ENCODE measurements around the gene DMD. TPM values are rescaled to one million over a fixed set of nuclear protein-coding genes. Genes with fewer than 3 reads are reported as not detected.

The DMD gene
- total RNA-seq, 2 experiments from 2014 or later = 0.20 to 0.47 TPM

DNA sequence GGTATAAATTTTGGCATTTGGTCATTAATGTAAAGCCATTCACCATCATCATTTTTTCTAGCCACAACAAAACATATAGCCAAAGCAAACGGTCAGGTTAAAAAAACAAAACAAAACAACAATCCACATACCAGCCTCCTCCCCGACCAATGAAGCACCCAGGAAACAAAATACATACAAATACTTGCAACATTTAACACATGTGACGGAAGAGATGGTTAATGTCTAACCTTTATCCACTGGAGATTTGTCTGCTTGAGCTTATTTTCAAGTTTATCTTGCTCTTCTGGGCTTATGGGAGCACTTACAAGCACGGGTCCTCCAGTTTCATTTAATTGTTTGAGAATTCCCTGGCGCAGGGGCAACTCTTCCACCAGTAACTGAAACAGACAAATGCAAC lies 1282.0 kb downstream of the DMD start:
- DNase-seq (no peak), ATAC-seq (ENCODE audit: poor library complexity) (no peak)
- POLR2A ChIA-PET = no interaction called here
- Mint-ChIP-seq H3K36me3 (ENCODE audit: low read depth) (no peaks in the 10 kb centered on the region), H3K27me3 (no peaks in the 10 kb centered on the region), H3K4me3 (no peak overlapping the region), H3K4me1 (ENCODE audit: low read depth) (no peaks in the 10 kb centered on the region), H3K9me3 (no peaks in the 10 kb centered on the region), H3K27ac (no peak overlapping the region)
- intact Hi-C loops (cut with DNase I, micrococcal nuclease) = no loop called here
- TF ChIP-seq, protein P1, sequence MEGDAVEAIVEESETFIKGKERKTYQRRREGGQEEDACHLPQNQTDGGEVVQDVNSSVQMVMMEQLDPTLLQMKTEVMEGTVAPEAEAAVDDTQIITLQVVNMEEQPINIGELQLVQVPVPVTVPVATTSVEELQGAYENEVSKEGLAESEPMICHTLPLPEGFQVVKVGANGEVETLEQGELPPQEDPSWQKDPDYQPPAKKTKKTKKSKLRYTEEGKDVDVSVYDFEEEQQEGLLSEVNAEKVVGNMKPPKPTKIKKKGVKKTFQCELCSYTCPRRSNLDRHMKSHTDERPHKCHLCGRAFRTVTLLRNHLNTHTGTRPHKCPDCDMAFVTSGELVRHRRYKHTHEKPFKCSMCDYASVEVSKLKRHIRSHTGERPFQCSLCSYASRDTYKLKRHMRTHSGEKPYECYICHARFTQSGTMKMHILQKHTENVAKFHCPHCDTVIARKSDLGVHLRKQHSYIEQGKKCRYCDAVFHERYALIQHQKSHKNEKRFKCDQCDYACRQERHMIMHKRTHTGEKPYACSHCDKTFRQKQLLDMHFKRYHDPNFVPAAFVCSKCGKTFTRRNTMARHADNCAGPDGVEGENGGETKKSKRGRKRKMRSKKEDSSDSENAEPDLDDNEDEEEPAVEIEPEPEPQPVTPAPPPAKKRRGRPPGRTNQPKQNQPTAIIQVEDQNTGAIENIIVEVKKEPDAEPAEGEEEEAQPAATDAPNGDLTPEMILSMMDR (IDR thresholded peaks at IDR 0.05) = no peak
- CTCF ChIA-PET = no interaction called here
- Histone ChIP-seq H3K9me3 (ENCODE audit: control insufficient read depth in 1 of 2, insufficient read depth in 1 of 2, low read length in 2 of 2) (no peaks in the 10 kb centered on the region), H3K27me3 (ENCODE audit: control insufficient read depth in 1 of 2, insufficient read depth in 2 of 2, low read length in 2 of 2) (no peaks in the 10 kb centered on the region), H3K4me1 (ENCODE audit: insufficient read depth, low read length) (no peaks in the 10 kb centered on the region), H3K36me3 (ENCODE audit: insufficient read depth, low read length) (no peaks in the 10 kb centered on the region), H3K4me3 (ENCODE audit: low read length) (no peak overlapping the region), H3K27ac (ENCODE audit: low read depth in 1 of 2, low read length in 2 of 2) (no peak overlapping the region)

DNA sequence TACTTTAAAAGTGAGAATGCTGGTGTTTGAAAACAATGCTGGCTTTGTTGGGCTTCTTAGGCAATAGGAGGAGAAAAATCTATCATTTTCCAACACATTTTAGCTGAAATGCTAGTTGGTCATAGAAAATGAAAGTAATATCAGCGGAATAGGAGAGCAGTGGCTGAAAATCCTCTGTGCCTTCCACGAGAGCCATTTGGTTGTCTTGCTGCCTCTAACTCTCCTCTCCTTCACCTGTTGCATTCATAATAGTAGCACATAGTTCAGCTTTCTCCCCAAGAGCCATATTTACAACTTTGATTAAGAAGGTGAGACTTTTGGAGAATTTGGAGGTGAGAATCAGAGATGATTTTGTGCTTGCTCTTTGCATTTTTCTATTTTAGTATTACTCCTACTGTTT lies 1290.1 kb downstream of the DMD start:
- H3K36me3 Mint-ChIP-seq (ENCODE audit: low read depth) = no peaks in the 10 kb centered on the region
- no peaks in the 10 kb centered on the region for H3K36me3 ChIP-seq (ENCODE audit: insufficient read depth, low read length)
- H3K4me3 Mint-ChIP-seq = no peak overlapping the region
- no peaks in the 10 kb centered on the region for H3K9me3 Mint-ChIP-seq
- DNase-seq = no peak
- no peaks in the 10 kb centered on the region for H3K27me3 ChIP-seq (ENCODE audit: control insufficient read depth in 1 of 2, insufficient read depth in 2 of 2, low read length in 2 of 2)
- no peak overlapping the region for H3K27ac Mint-ChIP-seq
- intact Hi-C loops (cut with DNase I, micrococcal nuclease) = no loop called here
- CTCF ChIA-PET = no interaction called here
- no peaks in the 10 kb centered on the region for H3K4me1 ChIP-seq (ENCODE audit: insufficient read depth, low read length)
- peaks cover 0 to 5% of the 10 kb centered on the region in 2 experiments for H3K9me3 ChIP-seq (ENCODE audit: control insufficient read depth in 1 of 2, insufficient read depth in 1 of 2, low read length in 2 of 2)
- no peak overlapping the region for H3K27ac ChIP-seq (ENCODE audit: low read depth in 1 of 2, low read length in 2 of 2)
- no peaks in the 10 kb centered on the region for H3K4me1 Mint-ChIP-seq (ENCODE audit: low read depth)
- H3K27me3 Mint-ChIP-seq = no peaks in the 10 kb centered on the region
- H3K4me3 ChIP-seq (ENCODE audit: low read length) = no peak overlapping the region
- POLR2A ChIA-PET = no interaction called here
- no peak for ATAC-seq (ENCODE audit: poor library complexity)
- TF ChIP-seq, protein P1 (IDR thresholded peaks at IDR 0.05) = no peak

DNA sequence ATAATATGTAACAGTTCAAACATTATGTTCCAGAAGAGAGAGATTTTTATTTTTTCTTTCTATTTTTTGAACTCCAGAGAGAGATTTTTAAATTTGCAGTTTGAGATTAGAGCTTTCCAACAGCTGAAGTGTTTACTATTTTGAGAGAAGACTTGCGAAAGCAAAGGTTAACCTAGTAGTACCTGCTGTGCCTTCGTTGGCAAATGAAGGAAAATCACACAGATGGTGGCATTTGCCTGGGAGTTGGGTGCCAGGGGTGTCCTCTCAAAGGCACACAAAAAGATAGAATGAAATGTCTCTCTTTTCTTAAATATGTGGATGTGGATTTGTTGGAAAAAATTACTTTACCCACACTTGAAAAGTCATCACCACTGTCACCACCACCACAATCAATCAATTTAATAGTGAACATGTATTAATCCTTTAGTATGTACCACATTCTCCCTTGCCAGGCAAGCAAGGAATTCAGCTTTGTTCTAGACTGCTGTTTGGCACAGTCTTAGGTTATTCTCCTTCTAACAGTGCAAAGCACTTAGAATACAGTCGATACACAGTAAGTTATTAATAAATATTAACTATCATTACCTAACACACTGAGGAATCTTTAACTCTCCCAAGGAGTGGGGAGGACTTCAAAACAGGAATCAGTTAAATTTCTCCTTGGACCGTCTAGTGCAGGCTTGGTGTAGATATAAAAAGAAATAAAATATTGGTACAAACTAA lies 1301.3 kb downstream of the DMD start:
- H3K36me3 Mint-ChIP-seq (ENCODE audit: low read depth) = no peaks in the 10 kb centered on the region

More for the DNA sequence above, 1301.3 kb downstream of the DMD start:
- ChIA-PET POLR2A (no interaction called here), CTCF (no interaction called here)
- ATAC-seq (ENCODE audit: poor library complexity) (no peak), DNase-seq (no peak)
- no peaks in the 10 kb centered on the region for H3K4me1 ChIP-seq (ENCODE audit: insufficient read depth, low read length)
- H3K4me1 Mint-ChIP-seq (ENCODE audit: low read depth) = no peaks in the 10 kb centered on the region
- intact Hi-C loops (cut with DNase I, micrococcal nuclease) = no loop called here
- H3K27ac Mint-ChIP-seq = no peak overlapping the region
- no peaks in the 10 kb centered on the region for H3K36me3 ChIP-seq (ENCODE audit: insufficient read depth, low read length)
- H3K27me3 ChIP-seq (ENCODE audit: control insufficient read depth in 1 of 2, insufficient read depth in 2 of 2, low read length in 2 of 2) = no peaks in the 10 kb centered on the region
- no peaks in the 10 kb centered on the region for H3K9me3 ChIP-seq (ENCODE audit: control insufficient read depth in 1 of 2, insufficient read depth in 1 of 2, low read length in 2 of 2)
- no peak overlapping the region for H3K4me3 Mint-ChIP-seq
- H3K27ac ChIP-seq (ENCODE audit: low read depth in 1 of 2, low read length in 2 of 2) = no peak overlapping the region
- no peak overlapping the region for H3K4me3 ChIP-seq (ENCODE audit: low read length)
- TF ChIP-seq, protein P1 (IDR thresholded peaks at IDR 0.05) = no peak
- H3K9me3 Mint-ChIP-seq = peaks cover 2% of the 10 kb centered on the region
- H3K27me3 Mint-ChIP-seq = no peaks in the 10 kb centered on the region

Data from CD4-positive, alpha-beta T cell (primary cell).